ENCODE results near the gene MAST1.
"Not testable (repeated sequence)": the region's sequence is repeated elsewhere in the genome, so short reads cannot be mapped to it uniquely, and the experiment has no call there.

MAST1 gene

DNA sequence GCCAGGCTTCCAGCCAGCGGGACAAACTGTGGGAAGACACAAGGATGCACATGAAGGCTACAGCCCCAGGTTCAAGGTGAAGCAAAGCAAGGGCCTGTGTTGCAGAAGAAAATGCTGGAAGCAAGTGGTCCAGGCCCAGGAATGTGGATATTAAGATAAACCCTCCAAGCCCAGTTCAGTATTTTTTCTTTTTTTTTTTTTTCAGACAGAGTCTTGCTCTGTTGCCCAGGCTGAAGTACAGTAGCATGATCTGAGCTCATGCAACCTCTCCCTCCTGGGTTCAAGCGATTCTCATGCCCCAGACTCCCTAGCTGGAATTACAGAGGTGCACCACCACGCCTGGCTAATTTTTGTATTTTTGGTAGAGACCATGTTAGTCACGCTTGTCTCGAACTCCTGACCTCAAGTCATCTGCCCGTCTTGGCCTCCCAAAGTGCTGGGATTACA lies 41.2 kb upstream of the MAST1 start:
- DNase-seq (ENCODE audit: extremely low read depth, low read depth) = no peak
- TF ChIP-seq, protein P1, sequence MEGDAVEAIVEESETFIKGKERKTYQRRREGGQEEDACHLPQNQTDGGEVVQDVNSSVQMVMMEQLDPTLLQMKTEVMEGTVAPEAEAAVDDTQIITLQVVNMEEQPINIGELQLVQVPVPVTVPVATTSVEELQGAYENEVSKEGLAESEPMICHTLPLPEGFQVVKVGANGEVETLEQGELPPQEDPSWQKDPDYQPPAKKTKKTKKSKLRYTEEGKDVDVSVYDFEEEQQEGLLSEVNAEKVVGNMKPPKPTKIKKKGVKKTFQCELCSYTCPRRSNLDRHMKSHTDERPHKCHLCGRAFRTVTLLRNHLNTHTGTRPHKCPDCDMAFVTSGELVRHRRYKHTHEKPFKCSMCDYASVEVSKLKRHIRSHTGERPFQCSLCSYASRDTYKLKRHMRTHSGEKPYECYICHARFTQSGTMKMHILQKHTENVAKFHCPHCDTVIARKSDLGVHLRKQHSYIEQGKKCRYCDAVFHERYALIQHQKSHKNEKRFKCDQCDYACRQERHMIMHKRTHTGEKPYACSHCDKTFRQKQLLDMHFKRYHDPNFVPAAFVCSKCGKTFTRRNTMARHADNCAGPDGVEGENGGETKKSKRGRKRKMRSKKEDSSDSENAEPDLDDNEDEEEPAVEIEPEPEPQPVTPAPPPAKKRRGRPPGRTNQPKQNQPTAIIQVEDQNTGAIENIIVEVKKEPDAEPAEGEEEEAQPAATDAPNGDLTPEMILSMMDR (IDR thresholded peaks at IDR 0.05; ENCODE audit: low read depth, low read length) = no peak

DNA sequence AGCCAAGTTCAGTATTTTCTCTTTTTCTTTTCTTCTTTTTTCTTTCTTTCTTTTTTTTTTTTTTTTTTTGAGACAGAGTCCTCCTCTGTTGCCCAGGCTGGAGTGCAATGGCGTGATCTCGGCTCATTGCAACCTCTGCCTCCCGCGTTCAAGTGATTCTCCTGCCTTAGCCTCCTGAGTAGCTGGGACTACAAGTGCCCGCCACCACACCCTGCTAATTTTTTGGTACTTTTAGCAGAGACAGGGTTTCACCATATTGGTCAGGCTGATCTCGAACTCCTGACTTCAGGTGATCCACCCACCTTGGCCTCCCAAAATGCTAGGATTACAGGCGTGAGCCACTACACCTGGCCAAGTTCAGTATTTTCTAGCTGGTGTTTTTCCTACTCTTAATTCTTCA lies 40.7 kb upstream of the MAST1 start:
- DNase-seq (ENCODE audit: extremely low read depth, low read depth) = not testable (repeated sequence)

DNA sequence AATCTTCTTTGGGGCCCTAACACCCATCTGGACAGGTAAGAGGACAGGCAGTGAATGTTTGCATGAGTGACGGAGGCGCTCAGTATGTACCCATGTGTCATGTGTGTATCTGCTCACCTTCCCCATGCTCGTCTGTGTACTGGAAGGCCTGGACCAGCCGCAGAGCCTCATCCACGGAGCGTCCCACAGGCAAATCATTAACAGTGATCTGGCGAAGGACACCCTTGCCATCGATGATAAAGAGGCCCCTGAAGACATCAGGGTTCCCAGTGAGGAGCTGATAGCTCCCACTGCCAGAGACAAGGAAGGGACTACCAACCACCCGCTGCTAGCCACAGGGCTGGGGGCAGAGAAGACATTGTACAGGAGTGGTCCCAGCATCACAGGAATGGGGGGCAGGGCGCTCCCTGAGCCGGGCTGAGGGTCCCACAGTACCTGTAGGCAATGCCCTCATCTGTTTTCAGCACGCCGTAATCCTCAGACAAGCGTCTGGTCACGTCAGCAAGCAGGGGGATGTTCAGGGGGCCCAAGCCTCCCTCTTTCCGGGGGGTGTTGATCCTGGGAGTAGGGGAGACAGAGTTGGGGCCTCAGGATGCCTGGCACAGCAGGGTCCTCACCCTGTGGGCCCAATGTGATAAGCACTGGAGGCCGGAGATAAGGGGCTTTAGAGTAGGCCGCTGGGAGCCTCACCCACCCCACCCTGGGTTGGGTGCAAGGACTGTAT lies 38.4 kb upstream of the MAST1 start:
- DNase-seq (ENCODE audit: extremely low read depth, low read depth) = no peak
- TF ChIP-seq, protein P1 (IDR thresholded peaks at IDR 0.05; ENCODE audit: low read depth, low read length) = no peak

DNA sequence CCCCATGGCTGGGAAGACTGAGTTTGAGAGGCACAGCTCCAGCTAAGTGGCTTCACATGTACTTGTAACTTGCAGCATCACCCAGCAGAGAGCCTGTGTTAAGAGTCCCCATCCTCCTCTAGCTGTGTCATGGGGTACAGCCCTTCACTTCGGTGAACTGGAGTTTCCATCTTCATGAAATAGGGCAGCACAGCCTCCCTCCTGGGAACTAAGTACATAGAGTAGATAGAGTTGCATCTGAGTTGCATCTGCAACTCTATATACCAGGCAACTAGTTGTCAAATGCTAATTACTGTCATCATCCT lies 37.9 kb upstream of the MAST1 start:
- TF ChIP-seq, protein P1 (IDR thresholded peaks at IDR 0.05; ENCODE audit: low read depth, low read length) = no peak
- DNase-seq (ENCODE audit: extremely low read depth, low read depth) = no peak

DNA sequence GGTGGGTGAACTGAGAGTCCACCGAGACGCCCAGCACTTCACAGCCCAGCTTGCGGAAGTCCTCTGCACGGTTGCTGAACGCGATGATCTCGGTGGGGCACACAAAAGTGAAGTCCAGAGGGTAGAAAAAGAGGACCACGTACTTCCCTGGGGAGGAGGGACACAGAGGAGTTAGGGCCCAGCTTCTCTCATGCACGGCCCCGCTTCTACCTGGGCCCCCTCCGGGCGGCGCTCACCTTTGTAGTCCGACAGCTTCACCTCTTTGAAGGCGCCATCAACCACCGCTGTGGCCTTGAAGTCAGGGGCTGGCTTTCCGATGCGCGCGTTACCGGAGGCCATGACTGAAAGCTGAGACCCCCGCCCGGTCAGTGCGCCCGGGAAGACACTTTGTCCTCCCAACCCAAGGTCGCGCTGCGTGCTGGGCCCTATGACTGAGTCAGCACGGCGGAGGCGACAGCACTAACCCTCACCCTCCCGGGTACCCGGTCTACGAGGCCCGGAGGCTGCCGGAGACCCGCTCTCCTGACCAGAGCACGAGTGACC lies 37.3 kb upstream of the MAST1 start:
- TF ChIP-seq, protein P1 (IDR thresholded peaks at IDR 0.05; ENCODE audit: low read depth, low read length) = no peak
- no peak for DNase-seq (ENCODE audit: extremely low read depth, low read depth)

DNA sequence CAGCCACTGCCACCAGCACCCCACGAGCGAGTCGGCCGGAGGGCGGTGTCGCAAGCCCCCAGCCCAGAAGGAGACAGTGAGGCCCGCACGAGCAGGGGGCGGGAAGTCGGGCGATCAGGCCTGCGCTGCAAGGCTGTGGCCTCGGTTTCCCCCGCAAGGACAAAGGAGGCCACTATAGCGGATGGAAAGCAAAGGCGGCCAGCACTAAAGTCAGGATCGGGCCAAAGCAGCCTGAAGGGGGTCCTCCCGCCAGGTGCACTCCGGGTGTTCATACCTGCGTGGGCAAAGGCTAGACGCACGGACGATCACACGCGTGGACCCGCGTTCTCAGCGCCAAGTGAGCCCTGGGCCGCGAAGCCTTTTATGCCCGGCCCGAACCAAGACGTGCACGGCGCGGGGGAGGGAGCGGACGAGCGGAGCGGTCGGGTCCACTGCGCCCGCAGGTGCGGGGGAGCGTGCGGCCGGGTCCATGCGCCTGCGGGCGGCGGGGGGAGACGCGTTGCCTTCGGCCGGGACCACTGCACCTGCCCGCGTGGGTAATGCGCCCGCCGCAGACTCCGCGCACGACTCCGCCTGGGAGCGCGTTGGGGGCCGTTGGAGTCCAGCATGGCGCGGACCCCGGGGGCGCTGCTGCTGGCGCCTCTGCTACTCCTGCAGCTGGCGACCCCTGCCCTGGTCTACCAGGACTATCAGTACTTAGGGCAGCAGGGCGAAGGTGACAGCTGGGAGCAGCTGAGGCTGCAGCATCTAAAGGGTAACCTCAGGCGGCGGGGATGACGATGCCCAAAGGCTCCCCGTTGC lies 36.6 kb upstream of the MAST1 start, which contains the start of the genes PRDX2 and THSD8:
PRDX2 (minus strand) TSS at position 335 of the 801 bp plus-strand sequence. CDS start 539 bp downstream, outside the sequence.
THSD8 (plus strand) TSS at position 604 of the 801 bp plus-strand sequence; CDS start at position 607, 3 bp downstream.
- DNase-seq (ENCODE audit: extremely low read depth, low read depth) = no peak
- TF ChIP-seq, protein P1 (IDR thresholded peaks at IDR 0.05; ENCODE audit: low read depth, low read length) = no peak

DNA sequence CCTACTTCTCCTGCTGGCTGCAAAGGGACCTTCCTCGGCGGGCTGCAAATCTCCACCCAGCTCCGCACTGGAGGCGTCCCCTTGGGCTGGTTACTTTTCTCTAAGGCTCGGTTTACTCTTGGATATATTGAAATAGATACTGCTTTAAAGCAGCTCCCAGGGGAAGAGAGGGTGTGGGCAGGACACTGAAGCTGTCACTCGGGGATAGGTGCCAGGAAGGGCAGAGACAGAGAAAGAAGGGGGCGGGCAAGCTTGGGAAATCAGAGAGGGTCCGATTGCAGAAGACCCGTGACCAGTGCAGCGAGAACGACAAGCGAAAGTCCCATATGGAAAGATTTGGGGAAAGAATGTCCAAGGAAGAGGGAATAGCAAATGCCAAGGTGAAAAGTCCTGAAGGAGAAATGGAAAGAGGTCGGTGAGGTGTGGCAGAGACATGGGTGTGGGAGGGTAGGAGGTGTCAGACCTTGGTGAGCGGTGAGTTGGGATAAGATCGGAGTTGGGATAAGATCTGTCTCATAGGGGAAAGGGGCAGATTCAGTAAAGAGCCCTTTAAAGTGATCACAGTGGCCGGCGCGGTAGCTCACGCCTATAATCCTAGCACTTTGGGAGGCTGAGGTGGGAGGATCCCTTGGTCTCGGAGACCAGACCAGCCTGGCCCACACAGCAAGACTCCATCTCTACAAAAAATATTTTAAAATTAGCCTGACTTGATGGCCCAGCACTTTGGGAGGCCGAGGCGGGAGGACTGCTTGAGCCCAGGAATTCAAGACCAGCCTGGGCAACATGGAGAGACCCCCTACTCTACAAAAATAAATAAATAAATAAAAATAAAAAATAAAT lies 35.8 kb upstream of the MAST1 start:
- TF ChIP-seq, protein P1 (IDR thresholded peaks at IDR 0.05; ENCODE audit: low read depth, low read length) = no peak

More for the DNA sequence above, 35.8 kb upstream of the MAST1 start:
- no peak for DNase-seq (ENCODE audit: extremely low read depth, low read depth)

All from AG09319 (cell line).